H1 (cell line): ENCODE data around the gene POU2AF3. TPM values are rescaled to one million over a fixed set of nuclear protein-coding genes. Genes with fewer than 3 reads are reported as not detected.

Experiments used
- CTCF ChIA-PET: fragments of 300-600 bp; sonication (Branson Sonifier 250); formaldehyde crosslinking; loops from one replicate; lab custom pipeline; 2021; ENCODE audit not compliant: partially characterized antibody; lab: Charles Lee
- POLR2A ChIA-PET: fragments of 300-600 bp; sonication (Branson Sonifier 250); formaldehyde crosslinking; loops from one replicate; lab custom pipeline; 2021; ENCODE audit warnings: inconsistent platforms; ENCODE audit not compliant: partially characterized antibody; lab: Charles Lee
- DNase-seq, 2 experiments: peaks; one replicate each; pipeline versions ENCODE4 v3.0.0 to v3.0.0-alpha.2; 2010 to 2022; ENCODE audit warnings: low spot score in 2 of 2, low read depth in 1 of 2, mixed read lengths in 1 of 2
- FAIRE-seq: peaks from 2 replicates; lab custom pipeline; 2011; peaks lifted over from hg19 to GRCh38; lab: Jason Lieb, UNC
- H2AFZ ChIP-seq: 2 replicates; pipeline ENCODE4 v1.8.1; 2012; ENCODE audit warnings: low read length, inconsistent platforms
- H2AK5ac ChIP-seq: 2 replicates; pipeline ENCODE4 v1.6.1; 2013; ENCODE audit warnings: low read depth, low read length
- H2BK120ac ChIP-seq: replicated peaks from 2 replicates; pipeline ENCODE3; 2013; ENCODE audit warnings: low read depth, low read length, inconsistent platforms
- H2BK12ac ChIP-seq: 2 replicates; pipeline ENCODE4 v1.6.1; 2013; ENCODE audit warnings: low read depth, low read length
- H2BK15ac ChIP-seq: 2 replicates; pipeline ENCODE4 v1.6.1; 2013; ENCODE audit warnings: low read length
- H2BK20ac ChIP-seq: 2 replicates; pipeline ENCODE4 v1.6.1; 2013; ENCODE audit warnings: low read length
- H2BK5ac ChIP-seq: 2 replicates; pipeline ENCODE4 v1.6.1; 2013; ENCODE audit warnings: low read depth, low read length
- H3K14ac ChIP-seq: 2 replicates; pipeline ENCODE4 v1.6.1; 2013; ENCODE audit warnings: inconsistent platforms; ENCODE audit not compliant: insufficient read length
- H3K18ac ChIP-seq: 2 replicates; pipeline ENCODE4 v1.6.1; 2013; ENCODE audit warnings: low read length; ENCODE audit errors: extremely low read depth
- H3K23ac ChIP-seq: 2 replicates; pipeline ENCODE4 v1.6.1; 2013; ENCODE audit warnings: inconsistent platforms; ENCODE audit not compliant: insufficient read length
- H3K23me2 ChIP-seq: 2 replicates; pipeline ENCODE4 v1.6.1; 2013; ENCODE audit warnings: low read depth, low read length
- H3K27ac ChIP-seq: 2 replicates; pipeline ENCODE4 v1.6.1; 2011; ENCODE audit warnings: low read depth, low read length, inconsistent platforms
- H3K27me3 ChIP-seq, 4 experiments: replicated peaks in 1 of 4; 1 replicate in 1 of 4; 2 replicates in 3 of 4; pipeline versions ENCODE4 v1.6.1 to v1.8.1; 2011 to 2013; ENCODE audit warnings: low read length in 3 of 4, mild to moderate bottlenecking in 3 of 4, inconsistent platforms in 2 of 4, mixed read lengths in 2 of 4, moderate library complexity in 1 of 4; ENCODE audit not compliant: control insufficient read depth in 3 of 4, insufficient read depth in 3 of 4; ENCODE audit errors: extremely low read depth in 1 of 4
- H3K36me3 ChIP-seq, 4 experiments: 2 replicates each; pipeline versions ENCODE4 v1.6.1 to v1.8.1; 2011 to 2013; ENCODE audit warnings: mild to moderate bottlenecking in 4 of 4, low read length in 3 of 4, moderate library complexity in 2 of 4, control low read depth in 1 of 4, inconsistent platforms in 1 of 4; ENCODE audit not compliant: insufficient read depth in 4 of 4, control insufficient read depth in 2 of 4
- H3K4ac ChIP-seq: replicated peaks from 2 replicates; pipeline ENCODE3; 2013; ENCODE audit warnings: low read length, low read depth, mixed read lengths, inconsistent platforms; ENCODE audit not compliant: insufficient read length
- H3K4me1 ChIP-seq, 4 experiments: replicated peaks in 1 of 4; 1 replicate in 1 of 4; 2 replicates in 3 of 4; pipeline versions ENCODE4 v1.6.1 to v1.8.1; 2011 to 2013; ENCODE audit warnings: low read length in 3 of 4, inconsistent platforms in 2 of 4, mixed read lengths in 1 of 4; ENCODE audit not compliant: insufficient read depth in 4 of 4, control insufficient read depth in 3 of 4
- H3K4me2 ChIP-seq, 2 experiments: 2 replicates each; pipeline versions ENCODE4 v1.6.1 to v1.8.1; 2011 to 2013; ENCODE audit warnings: low read depth in 2 of 2, low read length in 2 of 2, control low read depth in 1 of 2, inconsistent platforms in 1 of 2, mild to moderate bottlenecking in 1 of 2; ENCODE audit not compliant: insufficient read depth in 1 of 2
- H3K4me3 ChIP-seq, 4 experiments: fragments of 200-600, 300-600 bp in 1 of 4; sonication (generic), shearing (Covaris generic), sonication (Bioruptor Twin) in 1 of 4; 2 replicates each; pipeline versions ENCODE4 v1.5.1 to v1.8.1; 2011 to 2016; ENCODE audit warnings: low read length in 4 of 4, low read depth in 3 of 4, control low read depth in 2 of 4, inconsistent platforms in 2 of 4, mild to moderate bottlenecking in 2 of 4, mixed read lengths in 1 of 4, moderate library complexity in 1 of 4; ENCODE audit not compliant: insufficient read depth in 2 of 4; ENCODE audit errors: extremely low read depth in 1 of 4
- H3K56ac ChIP-seq: replicated peaks from 2 replicates; pipeline ENCODE3; 2013; ENCODE audit warnings: low read depth, mild to moderate bottlenecking, mixed read lengths, low read length, inconsistent platforms; ENCODE audit not compliant: insufficient read length
- H3K79me1 ChIP-seq: 2 replicates; pipeline ENCODE4 v1.6.1; 2013; ENCODE audit warnings: low read depth, low read length, control low read depth
- H3K79me2 ChIP-seq, 2 experiments: 2 replicates each; pipeline versions ENCODE4 v1.6.1 to v1.8.1; 2012 to 2013; ENCODE audit warnings: low read length in 2 of 2, mild to moderate bottlenecking in 2 of 2, inconsistent platforms in 1 of 2; ENCODE audit not compliant: insufficient read depth in 2 of 2, control insufficient read depth in 1 of 2
- H3K9ac ChIP-seq, 4 experiments: replicated peaks in 1 of 4; 1 replicate in 1 of 4; 2 replicates in 3 of 4; pipeline versions ENCODE4 v1.6.1 to v1.8.1; 2011 to 2013; ENCODE audit warnings: low read depth in 3 of 4, low read length in 3 of 4, control low read depth in 2 of 4, mild to moderate bottlenecking in 2 of 4, moderate library complexity in 2 of 4, inconsistent platforms in 1 of 4; ENCODE audit errors: extremely low read depth in 1 of 4
- H3K9me3 ChIP-seq, 2 experiments: 2 replicates each; pipeline versions ENCODE4 v1.6.1 to v1.8.1; 2012 to 2013; ENCODE audit warnings: mild to moderate bottlenecking in 2 of 2, moderate library complexity in 2 of 2, control low read depth in 1 of 2, inconsistent platforms in 1 of 2, low read depth in 1 of 2, low read length in 1 of 2, mixed read lengths in 1 of 2; ENCODE audit not compliant: insufficient read depth in 2 of 2
- H4K20me1 ChIP-seq, 2 experiments: replicated peaks in 1 of 2; 2 replicates each; pipeline versions ENCODE3 to v1.8.1; 2011 to 2013; ENCODE audit warnings: inconsistent platforms in 2 of 2, low read length in 2 of 2, mild to moderate bottlenecking in 1 of 2; ENCODE audit not compliant: insufficient read depth in 2 of 2, control insufficient read depth in 1 of 2
- H4K5ac ChIP-seq: 2 replicates; pipeline ENCODE4 v1.6.1; 2013; ENCODE audit warnings: low read length, low read depth, mixed read lengths, inconsistent platforms; ENCODE audit not compliant: insufficient read length
- H4K8ac ChIP-seq: 2 replicates; pipeline ENCODE4 v1.8.0; 2013; ENCODE audit warnings: mild to moderate bottlenecking, moderate library complexity, low read length, inconsistent platforms; ENCODE audit not compliant: insufficient read depth; ENCODE audit errors: extremely low read depth
- H4K91ac ChIP-seq: replicated peaks from 2 replicates; pipeline ENCODE3; 2013; ENCODE audit warnings: low read length, mixed read lengths, inconsistent platforms; ENCODE audit not compliant: insufficient read length
- ASH2L ChIP-seq: fragments of 200-600, 300-600 bp; sonication (generic); IDR thresholded peaks from one replicate; pipeline ENCODE4 v1.7.1; 2017; ENCODE audit warnings: low read length
- ATF3 ChIP-seq: IDR thresholded peaks from 2 replicates; pipeline ENCODE4 v1.6.1; 2011; ENCODE audit warnings: low read depth, mild to moderate bottlenecking, low read length; ENCODE audit not compliant: insufficient read depth
- BRCA1 ChIP-seq: IDR thresholded peaks from 2 replicates; pipeline ENCODE4 v1.6.1; 2012; ENCODE audit warnings: low read depth, low read length, improper control_type of control experiment
- CBX5 ChIP-seq: fragments of 300-800, 300-1000 bp; sonication (generic); IDR thresholded peaks from 2 replicates; pipeline ENCODE4 v1.7.1; 2016; ENCODE audit warnings: antibody characterized with exemption, low read length, low read depth
- JUN ChIP-seq: IDR thresholded peaks from 2 replicates; pipeline ENCODE4 v1.6.1; 2011; ENCODE audit warnings: low read depth, mild to moderate bottlenecking, improper control_type of control experiment, low read length
- PHF8 ChIP-seq: fragments of 200-600 bp; sonication (generic); conservative IDR thresholded peaks from 2 replicates; pipeline ENCODE4 v1.7.1; 2012; ENCODE audit warnings: low read depth, mild to moderate bottlenecking, inconsistent platforms, low read length, moderate library complexity
- SP2 ChIP-seq: IDR thresholded peaks from 2 replicates; pipeline ENCODE4 v1.6.1; 2012; ENCODE audit warnings: mild to moderate bottlenecking, low read length, inconsistent platforms
- SP4 ChIP-seq: IDR thresholded peaks from 2 replicates; pipeline ENCODE4 v1.6.1; 2012; ENCODE audit warnings: low read length, inconsistent platforms
- SUZ12 ChIP-seq: fragments of 200-600 bp; sonication (generic); IDR thresholded peaks from 2 replicates; pipeline ENCODE4 v1.6.1; 2012; ENCODE audit warnings: mild to moderate bottlenecking, inconsistent platforms, low read length, moderate library complexity, mixed read lengths
- TEAD4 ChIP-seq: IDR thresholded peaks from 2 replicates; pipeline ENCODE4 v1.6.1; 2012; ENCODE audit warnings: low read depth, low read length, inconsistent platforms, mixed read lengths
- WGBS, 2 experiments: shearing (Covaris generic) in 1 of 2; methylation state at CpG; one replicate each; pipeline versions ENCODE4 v1.1.6 to v1.1.7; 2013 to 2015; ENCODE audit warnings: low lambda C conversion rate in 2 of 2, mixed read lengths in 2 of 2, inconsistent platforms in 1 of 2, low coverage in 1 of 2, missing lambda C conversion rate in 1 of 2; ENCODE audit not compliant: insufficient replicate concordance in 2 of 2, insufficient coverage in 1 of 2, insufficient read length in 1 of 2; ENCODE audit errors: extremely low coverage in 1 of 2, missing lambda C conversion rate in 1 of 2; 5-methylcytosine and 5-hydroxymethylcytosine counted together
- polyA plus RNA-seq, 7 experiments: library from polyadenylated mRNA; depleted of rRNA in 3 of 7; stranded (reverse) in 5 of 7; unstranded in 2 of 7; fragments of >200 nt in 5 of 7; fragments of 200-250 nt in 2 of 7; gene quantifications; 1 replicate in 5 of 7; 2 replicates in 1 of 7; 4 replicates in 1 of 7; pipeline versions ENCODE4 v1.2.1 to v1.2.3, GENCODE V29; 2011 to 2013; ENCODE audit warnings: missing spikeins in 2 of 7, mixed read lengths in 2 of 7
- total RNA-seq: library from RNA; stranded (reverse); fragmentation: NEBNext Ultra II Directional; extraction: Animal tissue kit (Norgen Biotek cat#: 25700); gene quantifications from 2 replicates; pipeline ENCODE4 v1.2.1, GENCODE V29; 2021

The POU2AF3 gene
- total and polyA plus RNA-seq, 2 of the 8 experiments (the other 6 are each of a cell fraction or from before 2014, with no cell fraction given) = 1.2 to 5.7 TPM

- TF ChIP-seq ASH2L = no peak
- TF ChIP-seq SP4 = no peak
- TF ChIP-seq BRCA1 = no peak
- TF ChIP-seq JUN = no peak
- no peak for TF ChIP-seq PHF8
- no peak for TF ChIP-seq TEAD4
- no peak for TF ChIP-seq SP2
- TF ChIP-seq CBX5 = no peak
- TF ChIP-seq ATF3 = no peak
- TF ChIP-seq SUZ12 = no peak
- TF ChIP-seq, all 59 proteins: peak for 0
- H3K9me3 ChIP-seq = no peaks in the 10 kb centered on the region
- H3K14ac ChIP-seq = no peak overlapping the region
- H2AFZ ChIP-seq = no peak overlapping the region
- no peak overlapping the region for H3K4ac ChIP-seq
- H4K8ac ChIP-seq = no peak overlapping the region
- H3K23ac ChIP-seq = no peak overlapping the region
- 93% methylated on average over 8 of the region's 9 CpGs; no CpG with 5 or more reads in 1 of the 2 experiments for WGBS, 2 experiments
- H2AK5ac ChIP-seq = no peak overlapping the region
- H2BK20ac ChIP-seq = no peak overlapping the region
- CTCF ChIA-PET = interaction anchor here (2.1 kb wide), 1 partner anchor 77 kb away, joined by 5 read pairs; no protein-coding TSS in a partner anchor
- H4K91ac ChIP-seq = no peak overlapping the region
- H3K79me1 ChIP-seq = no peaks in the 10 kb centered on the region
- no peak for FAIRE-seq
- H3K4me3 ChIP-seq = no peak overlapping the region
- no peak overlapping the region for H2BK120ac ChIP-seq
- H3K23me2 ChIP-seq = no peaks in the 10 kb centered on the region; the same call in 1 of the 2 replicates
- no peaks in the 10 kb centered on the region for H3K27me3 ChIP-seq
- H3K27ac ChIP-seq = no peak overlapping the region
- no peak overlapping the region for H2BK12ac ChIP-seq
- POLR2A ChIA-PET = no interaction called here
- no peaks in the 10 kb centered on the region for H3K36me3 ChIP-seq
- no peak overlapping the region for H3K56ac ChIP-seq
- no peaks in the 10 kb centered on the region for H3K79me2 ChIP-seq
- no peak overlapping the region for H3K4me2 ChIP-seq
- no peak overlapping the region for H2BK15ac ChIP-seq
- DNase-seq = no peak
- no peak overlapping the region for H2BK5ac ChIP-seq
- H4K5ac ChIP-seq = no peak overlapping the region
- no peak overlapping the region for H3K9ac ChIP-seq
- no peaks in the 10 kb centered on the region for H3K4me1 ChIP-seq
- H3K18ac ChIP-seq = no peak overlapping the region
- H4K20me1 ChIP-seq = no peaks in the 10 kb centered on the region
These were observed 53.9 kb downstream of the POU2AF3 start for GRCh38 chr11:111352231-111352746.
